K562 (cell line): ENCODE data around the gene NPB. TPM values are rescaled to one million over a fixed set of nuclear protein-coding genes. Genes with fewer than 3 reads are reported as not detected.

Source experiments
- CREM ChIP-seq: IDR thresholded peaks from 2 replicates; pipeline ENCODE4 v1.6.1; 2014; ENCODE audit warnings: antibody characterized with exemption, low read depth
- ETS2 ChIP-seq: IDR thresholded peaks from 2 replicates; pipeline ENCODE4 v1.6.1; 2016; ENCODE audit warnings: borderline replicate concordance, missing genetic modification characterization, mild to moderate bottlenecking, moderate library complexity, missing compliant biosample characterization; ENCODE audit not compliant: poor library complexity, severe bottlenecking
- FOXK1 ChIP-seq: sonication (generic); formaldehyde crosslinking; IDR thresholded peaks from 2 replicates; pipeline ENCODE4 v1.8.0; 2022; ENCODE audit warnings: missing genetic modification reagents, mild to moderate bottlenecking, borderline replicate concordance
- GTF2E2 ChIP-seq: fragments of 200-800 bp; sonication (Bioruptor generic); IDR thresholded peaks from 2 replicates; pipeline ENCODE4 v1.6.1; 2016; ENCODE audit warnings: missing genetic modification characterization, missing compliant biosample characterization
- RBM25 ChIP-seq: fragments of 200-400 bp; formaldehyde crosslinking; IDR thresholded peaks from 2 replicates; pipeline ENCODE4 v1.6.1; 2018; ENCODE audit warnings: low read length, low read depth, moderate library complexity; ENCODE audit not compliant: severe bottlenecking
- ZBTB7A ChIP-seq: IDR thresholded peaks from 2 replicates; pipeline ENCODE4 v1.6.1; 2011; ENCODE audit warnings: low read depth, mild to moderate bottlenecking, low read length, moderate library complexity, borderline replicate concordance; ENCODE audit not compliant: control insufficient read depth
- ZKSCAN3 ChIP-seq: fragments of 250-450 bp; sonication (Bioruptor Pico); IDR thresholded peaks from 2 replicates; pipeline ENCODE4 v1.4.0; 2020
- ZNF699 ChIP-seq: fragments of 250-450 bp; sonication (Bioruptor Pico); IDR thresholded peaks from 2 replicates; pipeline ENCODE4 v1.8.0; 2021; ENCODE audit warnings: mild to moderate bottlenecking, moderate library complexity; ENCODE audit not compliant: insufficient replicate concordance
- ZNF79 ChIP-seq: fragments of 250-450 bp; sonication (Bioruptor Pico); IDR thresholded peaks from 2 replicates; pipeline ENCODE4 v1.4.0; 2020; ENCODE audit warnings: low read depth, mild to moderate bottlenecking, moderate library complexity
- polyA plus RNA-seq, 8 experiments: library from polyadenylated mRNA; depleted of rRNA in 4 of 8; stranded (reverse) in 5 of 8; unstranded in 3 of 8; fragments of >200 nt; fragmentation: Nextera tagmentation in 2 of 8; fragmentation: Illumina TruSeq in 1 of 8; extraction: Ambion mirVana in 2 of 8; extraction: Trizol in 1 of 8; gene quantifications; 2 replicates each; pipeline versions ENCODE4 v1.2.1 to v1.2.3, GENCODE V29; 2011 to 2014; ENCODE audit warnings: inconsistent platforms in 1 of 8, missing spikeins in 1 of 8
- total RNA-seq, 7 experiments: library from RNA; depleted of rRNA in 6 of 7; stranded (reverse); fragments of >200 nt in 6 of 7; fragmentation: Illumina TruSeq in 2 of 7; extraction: Trizol in 2 of 7; gene quantifications; 2 replicates each; pipeline versions ENCODE4 v1.2.1 to v1.2.3, GENCODE V29; 2011 to 2021; ENCODE audit warnings: low replicate concordance in 1 of 7
- TF ChIP-seq, protein P1 (sequence below): fragments of 450-650 bp; IDR thresholded peaks from 2 replicates; pipeline ENCODE4 v1.6.1; 2016; ENCODE audit warnings: mild to moderate bottlenecking, moderate library complexity
- TF ChIP-seq, protein P2 (sequence below): fragments of 250-450 bp; sonication (Bioruptor Pico); IDR thresholded peaks from 2 replicates; pipeline ENCODE4 v1.5.0; 2021; ENCODE audit warnings: mild to moderate bottlenecking, moderate library complexity

NPB gene
- total and polyA plus RNA-seq, 9 of the 15 experiments (the other 6 are each of a cell fraction or from before 2014, with no cell fraction given): 0.03 to 0.61 (median 0.14) TPM; not detected in 2

DNA sequence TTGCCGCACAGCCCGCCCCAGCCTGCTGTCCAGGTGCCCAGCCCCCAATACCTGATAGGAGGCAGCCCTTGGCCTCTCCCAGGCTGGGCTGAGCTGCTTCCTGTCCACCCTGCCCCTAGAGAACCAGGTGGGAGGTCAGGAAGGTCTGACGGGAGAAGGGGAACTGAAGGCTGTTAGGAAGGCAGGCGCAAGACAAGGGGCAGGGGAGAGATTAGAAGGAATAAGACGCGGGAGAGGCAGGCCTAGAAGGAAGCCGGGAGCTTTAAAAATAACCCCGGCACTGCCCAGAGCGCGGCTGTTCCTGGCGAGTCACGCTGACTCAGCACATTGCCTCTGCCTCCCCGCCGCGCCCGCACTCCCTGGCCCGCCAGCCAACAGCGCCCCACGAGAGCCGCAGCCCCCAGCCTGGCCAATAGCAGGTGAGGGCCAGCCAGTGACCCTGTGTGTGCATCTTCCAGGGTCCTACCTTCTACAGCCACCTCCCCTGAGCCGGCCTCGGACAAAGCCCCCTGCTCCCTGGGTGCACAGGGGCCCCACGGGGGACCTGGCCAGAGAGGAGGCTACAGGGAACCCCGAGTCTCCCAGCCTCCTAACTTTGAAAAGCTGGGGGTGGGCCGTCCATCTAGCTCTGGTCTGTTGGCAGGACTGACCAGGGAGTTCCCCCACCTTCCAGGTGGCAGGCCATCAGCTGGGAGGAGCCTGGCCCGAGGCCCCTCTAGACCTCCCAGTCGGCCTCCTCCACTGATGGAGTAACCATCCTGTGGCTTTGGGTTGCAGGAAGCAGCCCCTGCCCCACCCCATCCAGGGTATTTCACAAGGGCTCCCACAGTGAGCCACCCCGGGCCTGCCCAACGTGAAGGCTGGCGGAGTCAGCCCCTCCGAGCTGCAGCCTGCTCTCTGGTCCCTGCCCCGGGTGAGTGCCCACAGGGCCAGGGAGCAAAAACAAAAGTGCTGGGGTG lies 21.5 kb downstream of the NPB start (continued):
- TF ChIP-seq, protein P1, sequence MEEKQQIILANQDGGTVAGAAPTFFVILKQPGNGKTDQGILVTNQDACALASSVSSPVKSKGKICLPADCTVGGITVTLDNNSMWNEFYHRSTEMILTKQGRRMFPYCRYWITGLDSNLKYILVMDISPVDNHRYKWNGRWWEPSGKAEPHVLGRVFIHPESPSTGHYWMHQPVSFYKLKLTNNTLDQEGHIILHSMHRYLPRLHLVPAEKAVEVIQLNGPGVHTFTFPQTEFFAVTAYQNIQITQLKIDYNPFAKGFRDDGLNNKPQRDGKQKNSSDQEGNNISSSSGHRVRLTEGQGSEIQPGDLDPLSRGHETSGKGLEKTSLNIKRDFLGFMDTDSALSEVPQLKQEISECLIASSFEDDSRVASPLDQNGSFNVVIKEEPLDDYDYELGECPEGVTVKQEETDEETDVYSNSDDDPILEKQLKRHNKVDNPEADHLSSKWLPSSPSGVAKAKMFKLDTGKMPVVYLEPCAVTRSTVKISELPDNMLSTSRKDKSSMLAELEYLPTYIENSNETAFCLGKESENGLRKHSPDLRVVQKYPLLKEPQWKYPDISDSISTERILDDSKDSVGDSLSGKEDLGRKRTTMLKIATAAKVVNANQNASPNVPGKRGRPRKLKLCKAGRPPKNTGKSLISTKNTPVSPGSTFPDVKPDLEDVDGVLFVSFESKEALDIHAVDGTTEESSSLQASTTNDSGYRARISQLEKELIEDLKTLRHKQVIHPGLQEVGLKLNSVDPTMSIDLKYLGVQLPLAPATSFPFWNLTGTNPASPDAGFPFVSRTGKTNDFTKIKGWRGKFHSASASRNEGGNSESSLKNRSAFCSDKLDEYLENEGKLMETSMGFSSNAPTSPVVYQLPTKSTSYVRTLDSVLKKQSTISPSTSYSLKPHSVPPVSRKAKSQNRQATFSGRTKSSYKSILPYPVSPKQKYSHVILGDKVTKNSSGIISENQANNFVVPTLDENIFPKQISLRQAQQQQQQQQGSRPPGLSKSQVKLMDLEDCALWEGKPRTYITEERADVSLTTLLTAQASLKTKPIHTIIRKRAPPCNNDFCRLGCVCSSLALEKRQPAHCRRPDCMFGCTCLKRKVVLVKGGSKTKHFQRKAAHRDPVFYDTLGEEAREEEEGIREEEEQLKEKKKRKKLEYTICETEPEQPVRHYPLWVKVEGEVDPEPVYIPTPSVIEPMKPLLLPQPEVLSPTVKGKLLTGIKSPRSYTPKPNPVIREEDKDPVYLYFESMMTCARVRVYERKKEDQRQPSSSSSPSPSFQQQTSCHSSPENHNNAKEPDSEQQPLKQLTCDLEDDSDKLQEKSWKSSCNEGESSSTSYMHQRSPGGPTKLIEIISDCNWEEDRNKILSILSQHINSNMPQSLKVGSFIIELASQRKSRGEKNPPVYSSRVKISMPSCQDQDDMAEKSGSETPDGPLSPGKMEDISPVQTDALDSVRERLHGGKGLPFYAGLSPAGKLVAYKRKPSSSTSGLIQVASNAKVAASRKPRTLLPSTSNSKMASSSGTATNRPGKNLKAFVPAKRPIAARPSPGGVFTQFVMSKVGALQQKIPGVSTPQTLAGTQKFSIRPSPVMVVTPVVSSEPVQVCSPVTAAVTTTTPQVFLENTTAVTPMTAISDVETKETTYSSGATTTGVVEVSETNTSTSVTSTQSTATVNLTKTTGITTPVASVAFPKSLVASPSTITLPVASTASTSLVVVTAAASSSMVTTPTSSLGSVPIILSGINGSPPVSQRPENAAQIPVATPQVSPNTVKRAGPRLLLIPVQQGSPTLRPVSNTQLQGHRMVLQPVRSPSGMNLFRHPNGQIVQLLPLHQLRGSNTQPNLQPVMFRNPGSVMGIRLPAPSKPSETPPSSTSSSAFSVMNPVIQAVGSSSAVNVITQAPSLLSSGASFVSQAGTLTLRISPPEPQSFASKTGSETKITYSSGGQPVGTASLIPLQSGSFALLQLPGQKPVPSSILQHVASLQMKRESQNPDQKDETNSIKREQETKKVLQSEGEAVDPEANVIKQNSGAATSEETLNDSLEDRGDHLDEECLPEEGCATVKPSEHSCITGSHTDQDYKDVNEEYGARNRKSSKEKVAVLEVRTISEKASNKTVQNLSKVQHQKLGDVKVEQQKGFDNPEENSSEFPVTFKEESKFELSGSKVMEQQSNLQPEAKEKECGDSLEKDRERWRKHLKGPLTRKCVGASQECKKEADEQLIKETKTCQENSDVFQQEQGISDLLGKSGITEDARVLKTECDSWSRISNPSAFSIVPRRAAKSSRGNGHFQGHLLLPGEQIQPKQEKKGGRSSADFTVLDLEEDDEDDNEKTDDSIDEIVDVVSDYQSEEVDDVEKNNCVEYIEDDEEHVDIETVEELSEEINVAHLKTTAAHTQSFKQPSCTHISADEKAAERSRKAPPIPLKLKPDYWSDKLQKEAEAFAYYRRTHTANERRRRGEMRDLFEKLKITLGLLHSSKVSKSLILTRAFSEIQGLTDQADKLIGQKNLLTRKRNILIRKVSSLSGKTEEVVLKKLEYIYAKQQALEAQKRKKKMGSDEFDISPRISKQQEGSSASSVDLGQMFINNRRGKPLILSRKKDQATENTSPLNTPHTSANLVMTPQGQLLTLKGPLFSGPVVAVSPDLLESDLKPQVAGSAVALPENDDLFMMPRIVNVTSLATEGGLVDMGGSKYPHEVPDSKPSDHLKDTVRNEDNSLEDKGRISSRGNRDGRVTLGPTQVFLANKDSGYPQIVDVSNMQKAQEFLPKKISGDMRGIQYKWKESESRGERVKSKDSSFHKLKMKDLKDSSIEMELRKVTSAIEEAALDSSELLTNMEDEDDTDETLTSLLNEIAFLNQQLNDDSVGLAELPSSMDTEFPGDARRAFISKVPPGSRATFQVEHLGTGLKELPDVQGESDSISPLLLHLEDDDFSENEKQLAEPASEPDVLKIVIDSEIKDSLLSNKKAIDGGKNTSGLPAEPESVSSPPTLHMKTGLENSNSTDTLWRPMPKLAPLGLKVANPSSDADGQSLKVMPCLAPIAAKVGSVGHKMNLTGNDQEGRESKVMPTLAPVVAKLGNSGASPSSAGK: no peak
- TF ChIP-seq ZKSCAN3 (CRISPR knock-in tag) (no peak), ZBTB7A (no peak), FOXK1 (no peak), GTF2E2 (no peak), ZNF79 (CRISPR knock-in tag) (no peak), ZNF699 (CRISPR knock-in tag) (no peak), RBM25 (no peak), ETS2 (tag) (no peak), CREM (peak; percentile 44)
- TF ChIP-seq, protein P2, sequence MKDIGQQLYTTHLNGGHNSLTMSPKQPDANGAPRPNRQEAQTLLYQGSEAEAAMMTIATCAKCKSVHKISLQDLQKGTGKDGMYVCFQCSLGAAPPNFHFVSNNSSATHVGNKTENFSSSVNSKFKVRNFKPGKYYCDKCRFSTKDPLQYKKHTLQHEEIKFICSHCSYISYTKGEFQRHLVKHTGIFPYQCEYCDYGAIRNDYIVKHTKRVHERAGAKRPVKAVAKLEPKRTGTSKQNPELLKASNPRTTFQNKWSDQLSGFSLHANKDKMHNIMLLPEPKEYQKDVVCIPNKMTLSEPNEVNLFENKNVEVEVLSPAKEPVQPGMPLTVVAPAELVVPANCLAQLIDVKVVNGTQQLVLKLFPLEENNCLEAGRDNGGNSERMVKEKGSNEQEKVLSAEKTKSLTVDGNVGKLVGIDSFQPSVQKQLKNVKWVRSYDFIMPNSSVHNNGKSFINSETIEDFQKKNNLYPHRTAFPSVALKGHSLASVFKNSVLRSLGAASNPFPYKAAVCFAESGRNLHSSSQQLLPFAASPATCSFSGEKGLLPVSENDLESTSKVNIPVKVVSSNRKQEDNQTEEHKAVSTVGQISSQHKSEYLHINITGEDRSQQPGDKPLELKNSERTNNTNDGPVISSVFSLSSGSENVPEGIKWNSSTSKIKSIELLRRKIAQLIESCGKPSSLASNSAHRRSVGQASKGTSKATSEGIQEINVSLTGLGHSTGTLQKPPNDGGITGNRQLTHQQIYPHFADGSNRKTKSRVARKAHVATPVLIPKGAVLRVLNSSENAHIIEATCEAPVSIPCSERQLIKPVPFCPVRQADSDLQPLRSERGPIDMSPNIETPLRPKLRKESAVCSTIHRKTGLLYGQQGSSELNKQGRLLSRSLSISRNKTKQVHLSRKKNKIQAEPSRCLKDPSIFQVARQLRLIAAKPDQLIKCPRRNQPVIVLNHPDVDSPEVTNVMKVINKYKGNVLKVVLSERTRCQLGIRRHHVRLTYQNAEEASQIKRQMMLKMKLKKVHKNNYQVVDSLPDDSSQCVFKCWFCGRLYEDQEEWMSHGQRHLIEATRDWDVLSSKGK: no peak
